ENCODE results near the gene PAK3.

The PAK3 gene

GRCh38 chrX:111264385-111264784, 168.4 kb downstream of the PAK3 start:
- no peak for DNase-seq

- DNase-seq = no peak
These were observed 169.5 kb downstream of the PAK3 start for GRCh38 chrX:111265486-111265885.

DNA sequence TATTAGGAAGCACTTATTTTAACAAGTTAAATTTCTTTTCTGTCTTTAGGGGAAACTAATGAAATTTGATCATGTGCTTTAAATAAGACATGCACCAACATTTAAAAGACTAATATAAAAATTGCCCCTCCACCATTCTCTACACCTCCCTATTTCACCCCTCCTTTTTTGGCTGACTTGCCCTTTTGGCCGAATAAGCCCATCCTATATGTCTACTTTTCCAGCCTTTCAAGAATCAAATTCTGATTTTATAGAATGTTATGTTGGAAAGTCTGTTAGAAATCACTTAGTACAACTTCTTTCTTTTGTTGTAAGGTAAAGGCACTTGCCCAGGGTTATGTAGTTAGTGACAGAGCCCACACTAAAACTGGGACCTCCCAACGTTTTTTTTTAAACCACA, 172.5 kb downstream of the PAK3 start:
- no peak for DNase-seq

DNA sequence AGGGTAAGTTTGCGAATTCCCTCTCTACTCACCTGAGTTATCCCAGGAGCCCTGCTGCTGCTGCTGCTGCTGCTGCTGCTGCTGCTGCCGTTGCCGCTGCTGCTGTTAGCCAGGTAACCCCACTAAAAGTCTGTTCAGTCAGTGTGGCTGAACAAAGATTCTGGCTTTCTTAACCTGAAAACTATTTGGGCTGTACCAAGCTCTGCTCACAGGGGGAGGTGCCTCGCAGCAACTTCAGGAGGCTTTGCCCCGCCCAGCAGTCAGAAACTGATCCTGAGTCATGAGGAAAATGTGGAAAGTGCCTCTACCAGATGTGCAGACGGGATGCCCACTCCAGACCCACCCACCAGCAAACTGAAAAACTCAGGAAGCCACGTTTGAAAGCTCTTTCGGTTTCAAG, 174.3 kb downstream of the PAK3 start, which contains the start of gene CAPN6:
Gene CAPN6, minus strand, starts transcription at position 145 of the 400 bp plus-strand sequence. CDS start 6,547 bp downstream, outside the sequence.
- DNase-seq = peak; percentile 6
